Spleen (tissue), 11 donors: ENCODE results near the gene AGAP9. TPM values are rescaled to one million over a fixed set of nuclear protein-coding genes. Genes with fewer than 3 reads are reported as not detected.
A peak's percentile ranks its signal among the peaks of the same experiment; 100 is the strongest.
"Not testable (repeated sequence)": the region's sequence is repeated elsewhere in the genome, so short reads cannot be mapped to it uniquely, and the experiment has no call there.

Source experiments
- DNase-seq: peaks from one replicate; pipeline ENCODE4 v3.0.0-alpha.2; 2020
- H3K27ac ChIP-seq, 8 donors: fragments of 200-600 bp; sonication (generic) in 7 of 8; 1 replicate in 4 of 8; 2 replicates in 4 of 8; pipeline versions ENCODE4 v1.5.0 to v1.8.0; 2016 to 2021; ENCODE audit warnings: inconsistent platforms in 4 of 8, mild to moderate bottlenecking in 4 of 8, moderate library complexity in 1 of 8
- H3K27me3 ChIP-seq, 7 donors: fragments of 200-600 bp; sonication (generic) in 6 of 7; replicated peaks in 1 of 7; 1 replicate in 4 of 7; 2 replicates in 3 of 7; pipeline versions ENCODE4 v1.5.0 to v1.8.0; 2016 to 2021; ENCODE audit warnings: inconsistent platforms in 3 of 7, mild to moderate bottlenecking in 1 of 7
- H3K36me3 ChIP-seq, 6 donors: fragments of 200-600 bp; sonication (generic) in 5 of 6; 1 replicate in 4 of 6; 2 replicates in 2 of 6; pipeline versions ENCODE4 v1.5.0 to v1.8.0; 2016 to 2021; ENCODE audit warnings: inconsistent platforms in 2 of 6
- H3K4me1 ChIP-seq, 6 donors: fragments of 200-600 bp; sonication (generic) in 5 of 6; 1 replicate in 3 of 6; 2 replicates in 3 of 6; pipeline versions ENCODE4 v1.5.0 to v1.8.0; 2016 to 2021; ENCODE audit warnings: inconsistent platforms in 3 of 6
- H3K4me3 ChIP-seq, 8 donors: fragments of 200-600 bp; sonication (generic) in 7 of 8; 1 replicate in 4 of 8; 2 replicates in 4 of 8; pipeline versions ENCODE4 v1.5.0 to v1.8.0; 2016 to 2021; ENCODE audit warnings: inconsistent platforms in 4 of 8, mild to moderate bottlenecking in 4 of 8, moderate library complexity in 2 of 8
- H3K9me3 ChIP-seq, 8 donors: fragments of 200-600 bp; sonication (generic) in 7 of 8; 1 replicate in 4 of 8; 2 replicates in 4 of 8; pipeline versions ENCODE4 v1.5.0 to v1.8.0; 2016 to 2021; ENCODE audit warnings: inconsistent platforms in 4 of 8
- POLR2AphosphoS5 ChIP-seq, 3 donors: sonication (generic); formaldehyde crosslinking; IDR thresholded peaks; one replicate each; pipeline ENCODE4 v1.5.1; 2017; ENCODE audit warnings: antibody characterized with exemption in 3 of 3
- WGBS, 5 donors: extraction: QIAGEN DNeasy Blood & Tissue Kit in 3 of 5; methylation state at CpG; one replicate each; pipeline versions ENCODE4 v1.1.5 to v1.1.7; 2013 to 2018; 5-methylcytosine and 5-hydroxymethylcytosine counted together
- intact Hi-C: fragments of 100-400 bp; cut with DNase I; formaldehyde crosslinking; loops from one replicate; pipeline ENCODE4 v1.15.0; 2023; ENCODE audit warnings: low total_unique reads
- polyA plus RNA-seq, 3 donors: library from polyadenylated mRNA; stranded (reverse); fragments of 200-250 nt; gene quantifications; one replicate each; pipeline ENCODE4 v1.2.1, GENCODE V29; 2013
- total RNA-seq, 7 donors: library from RNA; depleted of rRNA in 3 of 7; stranded (reverse); fragments of >200 nt in 3 of 7; fragmentation: NEBNext Ultra II Directional in 4 of 7; extraction: Animal tissue kit (Norgen Biotek cat#: 25700) in 4 of 7; gene quantifications; one replicate each; pipeline versions ENCODE4 v1.1.0 to v1.2.1, GENCODE V29; 2016 to 2021
- donor health status: healthy with polysubstance abuse.
- donor health status: DM: no; HTN: no; CAD: no; lungs with moderate emphysema.
- donor health status: DM: no; HTN: no; CAD: no.
- donor health status: Bipolar disorder and iron deficiency.
- donor health status: healthy.
- donor health status: DM: no; HTN: no; CAD: no.
- donor health status: DM: yes; HTN: yes; CAD: no.

AGAP9 gene
- total and polyA plus RNA-seq, 10 donors, result 4.2 to 19.8 (median 8.9) TPM

GRCh38 chr10:47555334-47555733 lies 31.9 kb upstream of the AGAP9 start:
- H3K36me3 ChIP-seq, H3K27ac ChIP-seq, H3K4me3 ChIP-seq, intact Hi-C loops, H3K27me3 ChIP-seq, H3K4me1 ChIP-seq, DNase-seq, H3K9me3 ChIP-seq: not testable (repeated sequence)
- 71 to 100% (median 90%) methylated on average over 2 of the region's 2 CpGs for WGBS, 5 donors

- 50 to 99% (median 94%) methylated on average over 2 to 5 of the region's 6 CpGs for WGBS, 5 donors
- H3K4me3 ChIP-seq, H3K36me3 ChIP-seq, H3K4me1 ChIP-seq, H3K27me3 ChIP-seq, H3K9me3 ChIP-seq, H3K27ac ChIP-seq, DNase-seq, intact Hi-C loops: not testable (repeated sequence)
Measured at GRCh38 chr10:47554552-47554951, 31.1 kb upstream of the AGAP9 start.

DNA sequence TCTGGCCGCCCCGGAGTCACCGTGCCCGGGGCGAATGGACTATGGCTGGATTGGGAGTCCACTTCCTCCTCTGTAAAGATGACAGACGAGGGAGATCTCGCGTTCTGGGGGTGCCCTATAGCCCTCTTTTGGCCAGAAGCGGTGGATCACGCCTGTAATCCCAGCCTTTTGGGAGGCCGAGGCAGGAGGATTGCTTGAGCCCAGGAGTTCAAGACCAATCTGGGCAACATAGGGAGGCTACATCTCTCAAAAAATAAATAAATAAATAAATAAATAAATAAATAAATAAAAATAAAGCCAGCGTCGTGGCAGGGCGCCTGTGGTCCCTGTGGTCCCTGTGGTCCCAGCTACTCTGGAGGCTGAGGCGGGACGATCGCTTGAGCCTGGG lies 30.4 kb upstream of the AGAP9 start:
- Histone ChIP-seq H3K4me3 (peak overlapping the region; percentile 16 to 83 (median 61)), H3K27ac (peak overlapping the region in 7 of 8 donors; percentile 54 to 87 (median 76))
- H3K36me3 ChIP-seq, H3K27me3 ChIP-seq, intact Hi-C loops, H3K9me3 ChIP-seq, H3K4me1 ChIP-seq: not testable (repeated sequence)
- DNase-seq, result peak; percentile 44
- WGBS, 5 donors, result 12 to 38% (median 23%) methylated on average over 9 to 14 of the region's 17 CpGs

GRCh38 chr10:47553214-47553859 lies 29.9 kb upstream of the AGAP9 start:
- H3K9me3 ChIP-seq, H3K4me1 ChIP-seq, intact Hi-C loops, H3K27me3 ChIP-seq: not testable (repeated sequence)
- Histone ChIP-seq H3K27ac (peak overlapping the region; percentile 55 to 87 (median 80)), H3K36me3 (peaks cover 0 to 11% (median 3%) of the 10 kb centered on the region in 6 donors), H3K4me3 (peak overlapping the region; percentile 54 to 83 (median 62))
- 0 to 1% (median 1%) methylated on average over 25 to 46 of the region's 60 CpGs for WGBS, 5 donors
- DNase-seq, result peak; percentile 93
- TF ChIP-seq POLR2AphosphoS5 (IDR thresholded peaks at IDR 0.05), result peak; percentile 74 to 80 (median 77)

- Histone ChIP-seq H3K36me3 (peaks cover 0 to 13% (median 3%) of the 10 kb centered on the region in 6 donors), H3K27ac (peak overlapping the region in 7 of 8 donors; percentile 75 to 87 (median 82)), H3K4me3 (peak overlapping the region; percentile 54 to 83 (median 62))
- H3K27me3 ChIP-seq, intact Hi-C loops, H3K4me1 ChIP-seq, DNase-seq, H3K9me3 ChIP-seq: not testable (repeated sequence)
- 12 to 16% (median 14%) methylated on average over 7 of the region's 7 CpGs for WGBS, 5 donors
Measured at GRCh38 chr10:47552719-47553118, 29.3 kb upstream of the AGAP9 start.

GRCh38 chr10:47547286-47547685 lies 23.8 kb upstream of the AGAP9 start:
- H3K27me3 ChIP-seq, H3K4me3 ChIP-seq, H3K9me3 ChIP-seq, DNase-seq, H3K27ac ChIP-seq, intact Hi-C loops, H3K4me1 ChIP-seq: not testable (repeated sequence)
- H3K36me3 ChIP-seq, result peaks cover 0 to 14% (median 3%) of the 10 kb centered on the region in 6 donors
- 43 to 100% (median 88%) methylated on average over 1 of the region's 3 CpGs; no CpG with 5 or more reads in 1 of the 5 donors for WGBS, 5 donors

DNA sequence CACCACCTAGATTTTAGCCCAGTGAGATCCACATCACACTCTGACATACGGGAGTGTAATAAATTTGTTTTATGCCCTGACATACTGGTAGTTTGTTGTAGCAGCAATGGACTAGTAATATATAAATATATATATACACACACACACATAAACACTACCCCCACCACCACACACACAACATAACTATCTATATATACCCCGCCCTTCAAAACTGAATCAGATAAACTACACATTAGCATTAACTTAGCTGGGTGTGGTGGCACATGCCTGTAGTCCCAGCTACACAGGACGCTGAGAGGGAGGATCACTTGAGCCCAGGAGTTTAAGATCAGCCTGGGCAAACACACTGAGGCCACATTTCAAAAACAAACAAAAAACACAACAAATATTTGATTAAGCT lies 13.0 kb upstream of the AGAP9 start:
- 83 to 96% (median 92%) methylated on average over 1 to 2 of the region's 3 CpGs; no CpG with 5 or more reads in 1 of the 5 donors for WGBS, 5 donors
- intact Hi-C loops, result not testable (repeated sequence)

GRCh38 chr10:47502313-47502712 lies 21.1 kb downstream of the AGAP9 start:
- H3K4me3 ChIP-seq, intact Hi-C loops, H3K9me3 ChIP-seq, DNase-seq, H3K27me3 ChIP-seq, H3K27ac ChIP-seq, H3K4me1 ChIP-seq: not testable (repeated sequence)
- 80 to 97% (median 93%) methylated on average over 4 to 9 of the region's 9 CpGs for WGBS, 5 donors
- H3K36me3 ChIP-seq, result peaks cover 0 to 11% (median 1%) of the 10 kb centered on the region in 6 donors

More for the DNA sequence above, 13.0 kb upstream of the AGAP9 start:
- H3K4me3 ChIP-seq, DNase-seq, H3K27ac ChIP-seq, H3K27me3 ChIP-seq, H3K36me3 ChIP-seq, H3K4me1 ChIP-seq, H3K9me3 ChIP-seq: not testable (repeated sequence)

GRCh38 chr10:47494226-47494625 lies 29.2 kb downstream of the AGAP9 start:
- H3K27ac ChIP-seq, DNase-seq, H3K36me3 ChIP-seq, H3K4me1 ChIP-seq, H3K27me3 ChIP-seq, H3K4me3 ChIP-seq, intact Hi-C loops, H3K9me3 ChIP-seq: not testable (repeated sequence)
- 51 to 80% (median 60%) methylated on average over 1 of the region's 6 CpGs; no CpG with 5 or more reads in 2 of the 5 donors for WGBS, 5 donors

DNA sequence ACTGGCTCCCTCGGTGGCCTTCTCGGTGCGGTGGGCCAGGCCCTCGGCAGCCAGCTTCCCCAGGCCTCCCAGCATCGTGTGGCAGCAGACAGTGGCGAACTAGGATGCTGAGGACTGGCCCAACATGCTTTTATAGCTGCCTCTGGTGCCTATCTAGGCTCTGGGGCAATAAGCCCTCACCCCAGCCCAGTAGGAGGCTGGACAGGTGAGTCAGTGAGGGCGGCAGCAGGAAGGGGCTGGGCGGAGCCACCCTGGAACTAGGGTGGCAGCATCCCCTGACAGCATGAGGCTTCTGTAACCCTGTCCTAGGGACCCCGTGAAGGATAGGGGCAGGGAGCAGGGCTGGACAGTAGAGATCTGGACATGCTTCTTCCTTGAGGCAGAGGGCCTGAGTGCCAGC lies 31.8 kb downstream of the AGAP9 start, which contains the start of gene FAM25G:
TSS of gene FAM25G (minus strand) at position 101 of the 400 bp plus-strand sequence. CDS start at position 75, 26 bp downstream.
- peak; percentile 17 for DNase-seq
- intact Hi-C loops, H3K27ac ChIP-seq, H3K27me3 ChIP-seq, H3K9me3 ChIP-seq, H3K4me3 ChIP-seq, H3K4me1 ChIP-seq, H3K36me3 ChIP-seq: not testable (repeated sequence)
- 50 to 100% (median 74%) methylated on average over 1 to 7 of the region's 9 CpGs; no CpG with 5 or more reads in 1 of the 5 donors for WGBS, 5 donors

DNA sequence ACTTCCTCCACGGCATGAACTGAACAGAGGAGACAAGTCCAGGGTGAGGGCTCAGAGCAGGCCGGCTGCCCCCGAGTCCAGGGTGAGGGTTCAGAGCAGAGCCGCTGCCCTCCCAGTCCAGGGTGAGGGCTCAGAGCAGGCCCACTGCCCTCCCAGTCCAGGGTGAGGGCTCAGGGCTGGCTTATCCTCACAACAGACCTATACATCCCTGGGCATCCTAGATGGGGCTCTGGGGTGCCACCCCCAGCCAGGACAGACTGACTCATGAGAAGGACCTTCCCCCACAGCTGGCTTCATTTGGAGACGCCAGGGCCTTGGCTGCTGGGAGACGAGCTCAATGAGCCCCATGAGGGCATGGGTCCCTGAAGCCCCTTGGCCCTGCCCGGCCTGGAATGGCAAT lies 33.8 kb downstream of the AGAP9 start:
- intact Hi-C loops, H3K4me3 ChIP-seq, H3K4me1 ChIP-seq, H3K9me3 ChIP-seq, H3K36me3 ChIP-seq, H3K27me3 ChIP-seq, H3K27ac ChIP-seq: not testable (repeated sequence)
- DNase-seq, result peak; percentile 33
- 80 to 100% (median 87%) methylated on average over 1 to 3 of the region's 7 CpGs; no CpG with 5 or more reads in 2 of the 5 donors for WGBS, 5 donors
